A172 (cell line): ENCODE measurements around the gene SFXN3. TPM values are rescaled to one million over a fixed set of nuclear protein-coding genes. Genes with fewer than 3 reads are reported as not detected.
A peak's percentile ranks its signal among the peaks of the same experiment; 100 is the strongest.

Experiments used
- DNase-seq: peaks from one replicate; pipeline ENCODE4 v3.0.0-alpha.2; 2015; ENCODE audit warnings: low spot score
- total RNA-seq: library from RNA; depleted of rRNA; stranded (reverse); fragments of >200 nt; shearing (Covaris generic); gene quantifications from 2 replicates; pipeline ENCODE4 v1.2.3, GENCODE V29; 2014; rRNA removed

SFXN3 gene
- total RNA-seq, 1 experiment from 2014 or later: 78.0 TPM

- DNase-seq: no peak
These were observed 41.9 kb downstream of the SFXN3 start for GRCh38 chr10:101072923-101073322.

- no peak for DNase-seq
These were observed 42.6 kb downstream of the SFXN3 start for GRCh38 chr10:101073631-101074030.

GRCh38 chr10:101075775-101076174, 44.7 kb downstream of the SFXN3 start:
- no peak for DNase-seq

GRCh38 chr10:101076630-101077029, 45.6 kb downstream of the SFXN3 start:
- DNase-seq: no peak

- DNase-seq: no peak
These were observed 48.8 kb downstream of the SFXN3 start for GRCh38 chr10:101079874-101080273.

- DNase-seq: peak; percentile 35
These were observed 50.2 kb downstream of the SFXN3 start for GRCh38 chr10:101080933-101081931.

- no peak for DNase-seq
These were observed 54.8 kb downstream of the SFXN3 start for GRCh38 chr10:101085846-101086245.

- DNase-seq: no peak
These were observed 56.3 kb downstream of the SFXN3 start for GRCh38 chr10:101087376-101087775.

- no peak for DNase-seq
These were observed 56.9 kb downstream of the SFXN3 start for GRCh38 chr10:101087965-101088364.

- DNase-seq: no peak
These were observed 58.7 kb downstream of the SFXN3 start for GRCh38 chr10:101089520-101090299.

- no peak for DNase-seq
These were observed 59.6 kb downstream of the SFXN3 start for GRCh38 chr10:101090597-101090996.

Other genes with a start within 250 kb of the SFXN3 start
- 42.4 and 50.0 TPM in 2 replicates for gene SLF2, start 118.3 kb upstream of the SFXN3 start, total RNA-seq
- 0.05 TPM in 1 of 2 replicates, not detected in the other for gene SEMA4G, start 61.7 kb upstream of the SFXN3 start, total RNA-seq
- 92.5 and 118 TPM in 2 replicates for gene MRPL43, start 43.7 kb upstream of the SFXN3 start, total RNA-seq
- 6.4 and 25.1 TPM in 2 replicates for gene TWNK, start 43.7 kb upstream of the SFXN3 start, total RNA-seq
- 66.5 and 76.9 TPM in 2 replicates for gene LZTS2, start 31.4 kb upstream of the SFXN3 start, total RNA-seq
- gene PDZD7, start 105 bp upstream of the SFXN3 start, total RNA-seq: 2.2 and 5.0 TPM in 2 replicates
- gene KAZALD1, start 30.8 kb downstream of the SFXN3 start, total RNA-seq: 19.3 and 25.0 TPM in 2 replicates
- not detected in 2 replicates for gene TLX1, start 100.1 kb downstream of the SFXN3 start, total RNA-seq
- gene LBX1, start 198.2 kb downstream of the SFXN3 start, total RNA-seq: 1.1 and 1.2 TPM in 2 replicates